Endothelial cell of umbilical vein (primary cell): ENCODE results near the gene RIOK2. TPM values are rescaled to one million over a fixed set of nuclear protein-coding genes. Genes with fewer than 3 reads are reported as not detected.
"Not testable (repeated sequence)": the region's sequence is repeated elsewhere in the genome, so short reads cannot be mapped to it uniquely, and the experiment has no call there.

ENCODE experiments used
- BruUV-seq: library from RNA; stranded (reverse); fragments of 400-500 nt; replicated peaks from 2 replicates; lab custom pipeline; 2021; lab: Mats Ljungman, UMichigan
- CTCF ChIA-PET: fragments of 300-600, 350-600 bp; sonication (Branson Sonifier 250); formaldehyde crosslinking; loops from one replicate; lab custom pipeline; 2021; ENCODE audit warnings: antibody characterized with exemption, inconsistent platforms; lab: Charles Lee
- POLR2A ChIA-PET: fragments of 300-600, 350-600 bp; sonication (Branson Sonifier 250); formaldehyde crosslinking; loops from one replicate; lab custom pipeline; 2021; ENCODE audit warnings: antibody characterized with exemption, inconsistent platforms; lab: Charles Lee
- DNase-seq: peaks from one replicate; pipeline ENCODE4 v3.0.0-alpha.2; 2011; ENCODE audit warnings: low read depth, low spot score
- FAIRE-seq: peaks from 2 replicates; lab custom pipeline; 2011; peaks lifted over from hg19 to GRCh38; lab: Jason Lieb, UNC
- H2AFZ ChIP-seq: 2 replicates; pipeline ENCODE4 v1.6.0; 2012; ENCODE audit warnings: low read depth, low read length, control low read depth, inconsistent platforms
- H3K27ac ChIP-seq: 2 replicates; pipeline ENCODE4 v1.5.1; 2011; ENCODE audit warnings: low read depth, mild to moderate bottlenecking, control low read depth, low read length, moderate library complexity; ENCODE audit not compliant: insufficient read depth
- H3K27me3 ChIP-seq, 2 experiments: 2 replicates each; pipeline versions ENCODE4 v1.6.0 to v1.6.1; 2011; ENCODE audit warnings: low read length in 2 of 2, mixed read lengths in 1 of 2; ENCODE audit not compliant: control insufficient read depth in 2 of 2, insufficient read depth in 2 of 2
- H3K36me3 ChIP-seq, 2 experiments: 2 replicates in 1 of 2; 3 replicates in 1 of 2; pipeline ENCODE4 v1.5.1; 2011; ENCODE audit warnings: low read length in 2 of 2, mild to moderate bottlenecking in 1 of 2, moderate library complexity in 1 of 2; ENCODE audit not compliant: control insufficient read depth in 2 of 2, insufficient read depth in 2 of 2; ENCODE audit errors: extremely low read depth in 1 of 2
- H3K4me1 ChIP-seq: 3 replicates; pipeline ENCODE4 v1.5.1; 2011; ENCODE audit warnings: mild to moderate bottlenecking, low read length; ENCODE audit not compliant: control insufficient read depth, insufficient read depth; ENCODE audit errors: extremely low read depth
- H3K4me2 ChIP-seq: 2 replicates; pipeline ENCODE4 v1.6.1; 2011; ENCODE audit warnings: low read length, control low read depth, mixed read lengths; ENCODE audit not compliant: insufficient read depth
- H3K4me3 ChIP-seq, 3 experiments: fragments of 200-600 bp in 1 of 3; sonication (generic), shearing (Covaris generic) in 1 of 3; replicated peaks in 1 of 3; 2 replicates each; pipeline ENCODE4 v1.5.1; 2011 to 2016; ENCODE audit warnings: control low read depth in 3 of 3, low read length in 3 of 3, mild to moderate bottlenecking in 2 of 3, inconsistent platforms in 1 of 3, low read depth in 1 of 3, moderate library complexity in 1 of 3; ENCODE audit not compliant: insufficient read depth in 1 of 3
- H3K79me2 ChIP-seq: 2 replicates; pipeline ENCODE4 v1.6.0; 2012; ENCODE audit warnings: low read length, inconsistent platforms; ENCODE audit not compliant: control insufficient read depth, insufficient read depth
- H3K9ac ChIP-seq: replicated peaks from 2 replicates; pipeline ENCODE3; 2011; ENCODE audit warnings: low read length, control low read depth; ENCODE audit not compliant: insufficient read depth; ENCODE audit errors: extremely low read depth
- H3K9me1 ChIP-seq: replicated peaks from 3 replicates; pipeline ENCODE4 v1.6.0; 2011; ENCODE audit warnings: mild to moderate bottlenecking, low read length; ENCODE audit not compliant: control insufficient read depth, insufficient read depth; ENCODE audit errors: extremely low read depth
- H3K9me3 ChIP-seq: replicated peaks from 2 replicates; pipeline ENCODE4 v1.5.1; 2012; ENCODE audit warnings: low read length, inconsistent platforms; ENCODE audit not compliant: control insufficient read depth, insufficient read depth
- H4K20me1 ChIP-seq: replicated peaks from 2 replicates; pipeline ENCODE3; 2011; ENCODE audit warnings: mild to moderate bottlenecking, low read length; ENCODE audit not compliant: control insufficient read depth, insufficient read depth; ENCODE audit errors: extremely low read depth
- CTCF ChIP-seq, 2 donors: IDR thresholded peaks; 1 replicate in 1 of 2; 2 replicates in 1 of 2; pipeline ENCODE4 v1.5.1; 2011; ENCODE audit warnings: low read length in 2 of 2, mild to moderate bottlenecking in 2 of 2, moderate library complexity in 2 of 2, control low read depth in 1 of 2, inconsistent platforms in 1 of 2, low read depth in 1 of 2; ENCODE audit not compliant: insufficient read depth in 1 of 2; ENCODE audit errors: extremely low read depth in 1 of 2
- EZH2 ChIP-seq: IDR thresholded peaks from 2 replicates; pipeline ENCODE4 v1.6.1; 2012; ENCODE audit warnings: borderline replicate concordance, low read depth, mild to moderate bottlenecking, moderate library complexity, low read length, inconsistent platforms; ENCODE audit not compliant: severe bottlenecking
- FOS ChIP-seq: IDR thresholded peaks from 2 replicates; pipeline ENCODE4 v1.6.1; 2011; ENCODE audit warnings: mild to moderate bottlenecking, low read length, moderate library complexity, borderline replicate concordance; ENCODE audit not compliant: insufficient read depth
- GATA2 ChIP-seq: IDR thresholded peaks from 2 replicates; pipeline ENCODE4 v1.7.0; 2011; ENCODE audit warnings: low read depth, mild to moderate bottlenecking, moderate library complexity, mixed read lengths, low read length; ENCODE audit not compliant: insufficient read length, insufficient read depth
- JUN ChIP-seq: IDR thresholded peaks from 2 replicates; pipeline ENCODE4 v1.6.1; 2011; ENCODE audit warnings: borderline replicate concordance, low read depth; ENCODE audit not compliant: insufficient read length, insufficient read depth
- MAX ChIP-seq: IDR thresholded peaks from 2 replicates; pipeline ENCODE4 v1.6.1; 2011; ENCODE audit not compliant: insufficient read depth, insufficient read length
- MYC ChIP-seq: IDR thresholded peaks from one replicate; pipeline ENCODE4 v1.6.1; 2011; ENCODE audit warnings: mild to moderate bottlenecking, low read depth, low read length
- POLR2A ChIP-seq: IDR thresholded peaks from 2 replicates; pipeline ENCODE4 v1.6.1; 2012; ENCODE audit warnings: low read depth, mild to moderate bottlenecking, control low read depth, low read length
- POLR2AphosphoS5 ChIP-seq: IDR thresholded peaks from 2 replicates; pipeline ENCODE4 v1.6.1; 2012; ENCODE audit warnings: low read depth, mild to moderate bottlenecking, control low read depth, low read length, moderate library complexity; ENCODE audit not compliant: insufficient read depth
- dilution Hi-C: fragments of 300-500 bp; cut with MboI; formaldehyde crosslinking; loops from one replicate; pipeline ENCODE4 v1.15.0; 2019; ENCODE audit warnings: low sequenced_read_pairs; ENCODE audit not compliant: extremely low pct_ligation_motif_present
- intact Hi-C: fragments of 100-400 bp; cut with micrococcal nuclease; formaldehyde crosslinking; loops from one replicate; pipeline ENCODE4 v1.10.0; 2022
- polyA plus RNA-seq, 4 experiments: library from polyadenylated mRNA; depleted of rRNA in 3 of 4; stranded (reverse) in 3 of 4; unstranded in 1 of 4; fragments of >200 nt; gene quantifications; 2 replicates each; pipeline versions ENCODE4 v1.2.1 to v1.2.3, GENCODE V29; 2011 to 2012; ENCODE audit warnings: missing spikeins in 1 of 4
- total RNA-seq: library from RNA; stranded (reverse); gene quantifications from 2 replicates; pipeline ENCODE4 v1.2.3, GENCODE V29; 2021

Gene RIOK2
- total and polyA plus RNA-seq, 2 donors (not counting 3 experiments of a cell fraction or from before 2014, with no cell fraction given): 3.5 to 25.4 TPM

DNA sequence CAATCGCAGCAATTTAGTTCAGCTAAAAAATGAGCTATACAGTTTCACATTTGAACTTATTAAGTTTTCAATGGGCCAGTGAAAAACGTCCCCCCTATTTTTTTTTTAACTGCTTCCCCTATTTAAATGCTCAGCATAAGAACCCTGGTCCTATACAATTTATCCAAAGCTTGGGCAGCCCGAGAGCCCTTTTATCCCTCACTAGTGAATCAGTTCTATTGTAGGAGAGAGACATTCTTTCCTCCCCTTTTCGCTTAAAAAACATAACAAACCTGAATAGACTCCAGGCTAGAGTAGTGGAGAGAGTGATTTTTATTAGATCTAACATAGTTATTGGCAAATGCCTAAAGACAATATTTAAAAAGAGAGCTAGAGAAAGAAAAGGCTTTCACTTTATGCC is 42.0 kb downstream of the RIOK2 start:
- Histone ChIP-seq H3K4me1 (no peaks in the 10 kb centered on the region), H3K27me3 (peaks cover 5 to 13% of the 10 kb centered on the region in 2 experiments), H3K79me2 (no peaks in the 10 kb centered on the region), H3K4me3 (no peak overlapping the region), H2AFZ (no peak overlapping the region), H3K9ac (no peak overlapping the region), H4K20me1 (no peaks in the 10 kb centered on the region), H3K36me3 (no peaks in the 10 kb centered on the region), H3K27ac (no peak overlapping the region), H3K4me2 (no peak overlapping the region), H3K9me1 (no peaks in the 10 kb centered on the region), H3K9me3 (no peaks in the 10 kb centered on the region)
- DNase-seq (no peak), FAIRE-seq (no peak)
- no TSS peak for BruUV-seq
- POLR2A ChIA-PET: no interaction called here
- no peak for TF ChIP-seq MYC
- TF ChIP-seq POLR2A: no peak
- TF ChIP-seq FOS: no peak
- TF ChIP-seq GATA2: no peak
- TF ChIP-seq JUN: no peak
- no peak for TF ChIP-seq CTCF (IDR thresholded peaks at IDR 0.05; ENCODE audit: extremely low read depth in 1 of 2, insufficient read depth in 1 of 2, low read depth in 1 of 2, low read length in 2 of 2)
- TF ChIP-seq MAX: no peak
- TF ChIP-seq POLR2AphosphoS5: no peak
- no peak for TF ChIP-seq EZH2
- CTCF ChIA-PET: interaction anchor here (1.4 to 3.2 kb wide), 7 partner anchors 14 to 389 kb away, joined by 4 to 98 read pairs (median 38); no protein-coding TSS in a partner anchor
- dilution Hi-C loops (no loop called here), intact Hi-C loops (loop anchor here (5.0 kb wide), 1 partner anchor 529 kb away; no protein-coding TSS in a partner anchor)

GRCh38 chr5:97140250-97140649 is 42.8 kb downstream of the RIOK2 start:
- H3K4me3 ChIP-seq, POLR2A ChIA-PET, FAIRE-seq, H3K9me3 ChIP-seq, H3K9ac ChIP-seq, H4K20me1 ChIP-seq, H2AFZ ChIP-seq, H3K79me2 ChIP-seq, DNase-seq, BruUV-seq, H3K4me2 ChIP-seq, H3K36me3 ChIP-seq, H3K27ac ChIP-seq, H3K4me1 ChIP-seq, H3K9me1 ChIP-seq, dilution Hi-C loops: not testable (repeated sequence)
- peaks cover 5 to 13% of the 10 kb centered on the region in 2 experiments for H3K27me3 ChIP-seq
- CTCF ChIA-PET: interaction anchor here (0.8 to 2.9 kb wide), 5 partner anchors 96 to 388 kb away, joined by 3 to 38 read pairs (median 8); partner anchors contain the start of gene LNPEP
- intact Hi-C loops: loop anchor here (5.0 kb wide), 1 partner anchor 528 kb away; no protein-coding TSS in a partner anchor
